GM23248 (cell line): Measurements from ENCODE around the gene OR1I1.

ENCODE experiments used
- EZH2 ChIP-seq: fragments of 200-600 bp; sonication (generic); IDR thresholded peaks from 2 replicates; pipeline ENCODE4 v1.6.1; 2018; ENCODE audit warnings: antibody characterized with exemption, mild to moderate bottlenecking; ENCODE audit not compliant: insufficient read depth, poor library complexity, severe bottlenecking
- EZH2phosphoT487 ChIP-seq: fragments of 200-600 bp; sonication (generic); IDR thresholded peaks from 2 replicates; pipeline ENCODE4 v1.6.1; 2018; ENCODE audit warnings: antibody characterized with exemption, moderate library complexity, mild to moderate bottlenecking, low read depth; ENCODE audit not compliant: insufficient read depth

DNA sequence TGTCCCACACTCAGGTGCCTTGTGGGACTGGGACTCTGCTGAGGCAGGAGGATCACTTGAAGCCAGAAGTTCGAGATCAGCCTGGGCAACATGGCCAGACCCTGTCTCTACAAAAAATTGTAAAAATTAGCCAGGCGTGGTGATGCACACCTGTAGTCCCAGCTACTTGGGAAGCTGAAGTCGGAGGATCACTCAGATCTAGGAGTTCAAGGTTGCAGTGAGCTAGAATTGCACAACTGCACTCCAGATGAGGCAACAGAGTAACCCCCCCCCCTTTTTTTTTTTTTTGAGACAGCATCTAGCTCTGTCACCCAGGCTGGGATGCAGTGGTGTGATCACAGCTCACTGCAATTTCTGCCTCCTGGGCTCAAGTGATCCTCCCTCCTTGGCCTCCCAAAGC, 14.2 kb downstream of the OR1I1 start:
- TF ChIP-seq EZH2 (no peak), EZH2phosphoT487 (no peak)
